ENCODE data around the gene RAPGEF4. TPM values are rescaled to one million over a fixed set of nuclear protein-coding genes. Genes with fewer than 3 reads are reported as not detected.

The RAPGEF4 gene
- polyA plus RNA-seq, 1 experiment, result 1.3 TPM

GRCh38 chr2:172842511-172843265, 107.0 kb downstream of the RAPGEF4 start:
- CTCF ChIA-PET, result interaction anchor here (1.2 kb wide), 1 partner anchor 89 kb away, joined by 3 read pairs; no protein-coding TSS in a partner anchor

GRCh38 chr2:172843266-172843582, 107.6 kb downstream of the RAPGEF4 start:
- no peak for TF ChIP-seq CTCF (IDR thresholded peaks at IDR 0.05; ENCODE audit: low read depth, low read length)
- POLR2A ChIA-PET, result no interaction called here
- H3K27me3 ChIP-seq (ENCODE audit: control insufficient read depth, insufficient read depth, low read length), result no peaks in the 10 kb centered on the region

More at GRCh38 chr2:172842511-172843265, 107.0 kb downstream of the RAPGEF4 start:
- Histone ChIP-seq H3K9me3 (ENCODE audit: control insufficient read depth, insufficient read depth, low read length) (no peaks in the 10 kb centered on the region), H3K27me3 (ENCODE audit: control insufficient read depth, insufficient read depth, low read length) (no peaks in the 10 kb centered on the region), H3K27ac (ENCODE audit: low read depth, low read length) (no peak overlapping the region), H3K4me3 (ENCODE audit: low read depth, low read length) (no peak overlapping the region)
- POLR2A ChIA-PET, result no interaction called here
- DNase-seq (ENCODE audit: low read depth, low spot score), result no peak
- TF ChIP-seq CTCF (IDR thresholded peaks at IDR 0.05; ENCODE audit: low read depth, low read length), result no peak

GRCh38 chr2:172843902-172844715, 108.5 kb downstream of the RAPGEF4 start:
- H3K4me3 ChIP-seq (ENCODE audit: low read depth, low read length), result no peak overlapping the region
- CTCF ChIA-PET, result interaction anchor here (1.2 kb wide), 2 partner anchors 12 to 88 kb away, joined by 3 to 6 read pairs; no protein-coding TSS in a partner anchor
- POLR2A ChIA-PET, result interaction anchor here (1.2 kb wide), 1 partner anchor 84 kb away, joined by 3 read pairs; no protein-coding TSS in a partner anchor
- H3K9me3 ChIP-seq (ENCODE audit: control insufficient read depth, insufficient read depth, low read length), result no peaks in the 10 kb centered on the region
- no peaks in the 10 kb centered on the region for H3K27me3 ChIP-seq (ENCODE audit: control insufficient read depth, insufficient read depth, low read length)
- no peak for TF ChIP-seq CTCF (IDR thresholded peaks at IDR 0.05; ENCODE audit: low read depth, low read length)
- H3K27ac ChIP-seq (ENCODE audit: low read depth, low read length), result no peak overlapping the region
- DNase-seq (ENCODE audit: low read depth, low spot score), result no peak

More at GRCh38 chr2:172843266-172843582, 107.6 kb downstream of the RAPGEF4 start:
- Histone ChIP-seq H3K4me3 (ENCODE audit: low read depth, low read length) (no peak overlapping the region), H3K9me3 (ENCODE audit: control insufficient read depth, insufficient read depth, low read length) (no peaks in the 10 kb centered on the region), H3K27ac (ENCODE audit: low read depth, low read length) (no peak overlapping the region)
- CTCF ChIA-PET, result interaction anchor here (1.2 kb wide), 2 partner anchors 11 to 89 kb away, joined by 3 to 6 read pairs; no protein-coding TSS in a partner anchor
- no peak for DNase-seq (ENCODE audit: low read depth, low spot score)

- H3K4me3 ChIP-seq (ENCODE audit: low read depth, low read length), result no peak overlapping the region
- CTCF ChIA-PET, result no interaction called here
- H3K9me3 ChIP-seq (ENCODE audit: control insufficient read depth, insufficient read depth, low read length), result no peaks in the 10 kb centered on the region
- DNase-seq (ENCODE audit: low read depth, low spot score), result no peak
- H3K27me3 ChIP-seq (ENCODE audit: control insufficient read depth, insufficient read depth, low read length), result no peaks in the 10 kb centered on the region
- H3K27ac ChIP-seq (ENCODE audit: low read depth, low read length), result no peak overlapping the region
- no peak for TF ChIP-seq CTCF (IDR thresholded peaks at IDR 0.05; ENCODE audit: low read depth, low read length)
- POLR2A ChIA-PET, result interaction anchor here (1.2 kb wide), 1 partner anchor 83 kb away, joined by 3 read pairs; no protein-coding TSS in a partner anchor
Measured at GRCh38 chr2:172845028-172845630, 109.5 kb downstream of the RAPGEF4 start.
